UCSD-AML1 (cell line): ENCODE data around the gene SDK1.
"Not testable (repeated sequence)": the region's sequence is repeated elsewhere in the genome, so short reads cannot be mapped to it uniquely, and the experiment has no call there.

Experiments used
- DNase-seq: peaks from one replicate; lab custom pipeline; 2025; ENCODE audit not compliant: unreplicated experiment; lab: John Stamatoyannopoulos, UW

The SDK1 gene

GRCh38 chr7:3943779-3944520 is 642.9 kb downstream of the SDK1 start:
- DNase-seq, result no peak

- DNase-seq, result no peak
Measured at GRCh38 chr7:3949242-3949640, 648.2 kb downstream of the SDK1 start.

GRCh38 chr7:3950249-3950648 is 649.2 kb downstream of the SDK1 start:
- no peak for DNase-seq

GRCh38 chr7:3951316-3952055 is 650.4 kb downstream of the SDK1 start:
- no peak for DNase-seq

GRCh38 chr7:3953133-3953532 is 652.1 kb downstream of the SDK1 start:
- DNase-seq, result no peak

GRCh38 chr7:3953946-3954345 is 652.9 kb downstream of the SDK1 start:
- DNase-seq, result no peak

DNA sequence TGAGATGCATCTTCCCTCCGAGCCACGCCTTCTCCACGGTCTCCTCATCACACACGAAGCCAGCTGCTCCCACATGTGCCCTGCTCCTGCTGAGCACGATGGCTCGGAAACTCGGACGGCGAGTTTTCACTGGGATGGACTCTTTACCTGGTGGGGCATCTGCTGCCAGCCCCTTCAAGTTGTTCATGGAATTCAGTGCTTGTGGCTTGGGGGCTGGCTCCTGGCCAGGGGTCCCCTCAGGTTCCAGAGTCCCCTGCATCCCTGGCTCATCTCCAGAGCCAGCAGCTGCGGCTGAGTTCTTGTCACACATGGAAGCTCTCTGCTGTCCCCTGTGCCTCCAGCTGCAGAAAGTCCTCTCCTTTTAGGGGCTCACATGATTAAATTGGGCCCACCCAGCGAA is 654.0 kb downstream of the SDK1 start:
- DNase-seq, result no peak

GRCh38 chr7:3955751-3956696 is 655.0 kb downstream of the SDK1 start:
- DNase-seq, result no peak

DNA sequence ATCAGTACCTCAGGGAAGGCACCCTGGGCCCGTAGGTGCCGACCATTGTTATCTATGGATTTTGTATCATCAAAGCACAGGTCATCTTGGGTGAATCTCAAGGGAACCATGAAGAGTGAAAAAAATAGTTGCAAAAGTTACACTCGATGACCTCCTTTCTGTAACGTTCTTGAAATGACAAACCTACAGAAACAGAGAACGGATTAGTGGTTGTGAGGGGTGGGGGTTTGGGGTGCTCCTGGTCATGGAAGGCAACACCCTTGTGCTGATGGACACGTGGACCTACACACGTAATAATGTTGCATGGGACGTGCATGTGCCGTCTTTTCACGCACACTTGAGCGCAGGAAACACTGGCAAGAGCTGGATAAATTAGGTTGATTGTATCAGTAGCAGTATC is 655.9 kb downstream of the SDK1 start:
- no peak for DNase-seq

- DNase-seq, result no peak
Measured at GRCh38 chr7:3957472-3958108, 656.5 kb downstream of the SDK1 start.

GRCh38 chr7:3958109-3958483 is 657.0 kb downstream of the SDK1 start:
- DNase-seq, result no peak

GRCh38 chr7:3959364-3959763 is 658.3 kb downstream of the SDK1 start:
- DNase-seq, result no peak

DNA sequence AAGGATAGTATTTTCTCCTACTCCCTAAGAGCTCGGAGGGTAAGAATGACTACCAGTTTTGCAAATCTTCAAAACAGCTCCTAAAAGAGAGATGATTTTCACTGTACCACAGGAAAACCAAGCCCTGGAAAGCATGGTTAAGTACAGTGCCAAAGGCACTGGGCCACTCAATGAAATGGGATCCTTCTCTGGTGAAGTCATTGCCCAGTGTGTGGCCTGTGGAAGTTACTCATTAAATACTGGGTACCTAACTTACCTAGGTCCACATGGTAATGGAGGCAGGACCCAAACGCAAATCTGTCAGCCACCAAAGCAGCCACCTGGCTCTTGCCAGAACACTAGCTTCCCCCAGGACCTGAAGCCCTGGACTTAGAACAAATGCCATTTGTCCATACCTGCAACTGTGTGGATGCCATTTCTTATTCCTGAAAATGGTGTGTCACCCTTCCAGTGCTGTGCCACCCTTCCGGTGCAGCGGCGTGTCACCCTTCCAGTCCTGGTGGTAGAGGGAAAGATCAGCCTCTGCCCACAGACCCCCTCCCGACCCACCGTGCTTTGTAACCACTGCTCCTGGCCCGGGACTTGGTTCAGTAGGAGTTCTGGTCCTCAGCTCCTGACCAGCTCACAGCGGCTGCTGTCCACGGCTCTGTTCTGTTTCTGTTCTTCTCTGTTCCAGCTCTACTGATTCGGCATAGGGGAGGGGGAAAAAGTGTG is 659.2 kb downstream of the SDK1 start:
- DNase-seq, result no peak

GRCh38 chr7:3960942-3961341 is 659.9 kb downstream of the SDK1 start:
- no peak for DNase-seq

- no peak for DNase-seq
Measured at GRCh38 chr7:3961857-3962503, 660.9 kb downstream of the SDK1 start.

DNA sequence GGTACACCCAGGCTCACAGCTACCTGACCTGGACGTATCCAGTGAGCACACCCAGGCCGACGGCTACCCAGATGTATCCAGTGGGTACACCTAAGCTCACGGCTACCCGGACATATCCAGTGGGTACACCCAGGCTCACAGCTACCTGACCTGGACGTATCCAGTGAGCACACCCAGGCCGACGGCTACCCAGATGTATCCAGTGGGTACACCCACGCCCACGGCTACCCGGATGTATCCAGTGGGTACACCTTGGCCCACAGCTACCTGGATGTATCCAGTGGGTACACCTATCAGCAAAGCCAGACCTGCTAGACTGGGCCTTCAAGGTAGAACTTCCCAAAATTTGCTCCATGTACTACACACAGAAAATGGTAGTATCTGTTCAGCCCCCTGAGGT is 662.7 kb downstream of the SDK1 start:
- DNase-seq, result not testable (repeated sequence)

DNA sequence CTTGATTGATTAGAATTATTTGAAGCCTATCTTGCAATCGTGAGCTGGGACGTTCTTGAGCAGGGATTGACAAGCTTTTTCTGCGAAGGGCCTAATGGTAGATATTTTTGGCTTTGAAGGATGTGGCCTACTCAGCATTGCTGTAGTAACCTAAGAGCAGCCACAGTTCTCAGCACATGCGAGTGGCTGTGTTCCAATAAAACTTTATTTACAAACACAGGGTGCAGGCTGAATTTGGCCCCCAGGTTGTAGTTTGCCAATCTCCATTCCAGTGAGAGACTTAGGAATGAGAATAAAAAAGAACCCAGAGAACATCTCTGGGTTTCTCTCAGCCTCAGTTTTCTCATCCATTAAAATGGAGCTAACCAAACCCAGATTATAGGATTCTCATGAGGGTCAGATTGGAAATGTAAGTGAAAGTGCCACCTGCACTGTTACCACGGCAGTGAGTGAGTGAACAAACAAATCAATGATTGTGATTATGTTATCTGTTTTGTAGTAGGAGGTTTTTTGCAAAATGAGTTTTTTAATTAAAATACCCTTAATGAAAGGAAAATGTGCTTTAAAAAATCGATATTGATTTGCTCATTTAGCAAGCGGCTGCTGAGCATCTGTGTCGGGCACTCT is 664.0 kb downstream of the SDK1 start:
- DNase-seq, result no peak

GRCh38 chr7:3965794-3966395 is 664.8 kb downstream of the SDK1 start:
- no peak for DNase-seq

- DNase-seq, result no peak
Measured at GRCh38 chr7:3968234-3968633, 667.2 kb downstream of the SDK1 start.
